IMR-90 (cell line): ENCODE data around the gene FLT3. TPM values are rescaled to one million over a fixed set of nuclear protein-coding genes. Genes with fewer than 3 reads are reported as not detected.

ENCODE experiments used
- ATAC-seq: fragments of 200-7000 bp; cut with Tn5 transposase; 2 replicates; pipeline ENCODE4 v1.9.1; 2020; ENCODE audit warnings: low read depth, mild to moderate bottlenecking, moderate library complexity
- BruUV-seq: library from RNA; stranded (reverse); fragments of 400-500 nt; replicated peaks from 2 replicates; lab custom pipeline; 2021; lab: Mats Ljungman, UMichigan
- CTCF ChIA-PET: fragments of 300-600 bp; formaldehyde crosslinking; extraction: SDS; loops from one replicate; lab custom pipeline; 2021; ENCODE audit warnings: antibody characterized with exemption; lab: Yijun Ruan, JAX
- POLR2A ChIA-PET: fragments of 300-600 bp; sonication (Branson Sonifier 250); formaldehyde crosslinking; loops from one replicate; lab custom pipeline; 2022; ENCODE audit warnings: antibody characterized with exemption; ENCODE audit not compliant: unreplicated experiment; lab: Charles Lee
- DNase-seq: peaks from one replicate; pipeline ENCODE4 v3.0.0; 2013
- H2AFZ ChIP-seq: replicated peaks from 2 replicates; pipeline ENCODE3; 2013; ENCODE audit warnings: low read length, mild to moderate bottlenecking; ENCODE audit not compliant: poor library complexity
- H2AK5ac ChIP-seq: 2 replicates; pipeline ENCODE4 v1.6.1; 2013; ENCODE audit warnings: low read depth, low read length, inconsistent platforms
- H2AK9ac ChIP-seq: replicated peaks from 2 replicates; pipeline ENCODE3; 2013; ENCODE audit warnings: mild to moderate bottlenecking, low read depth, low read length, moderate library complexity; ENCODE audit not compliant: poor library complexity
- H2BK120ac ChIP-seq: 2 replicates; pipeline ENCODE4 v1.6.1; 2013; ENCODE audit warnings: low read depth, low read length, inconsistent platforms
- H2BK15ac ChIP-seq: 3 replicates; pipeline ENCODE4 v1.6.1; 2013; ENCODE audit warnings: low read depth, low read length, inconsistent platforms
- H2BK20ac ChIP-seq: 2 replicates; pipeline ENCODE4 v1.6.1; 2013; ENCODE audit warnings: low read depth, mild to moderate bottlenecking, inconsistent platforms, low read length, moderate library complexity
- H2BK5ac ChIP-seq: 2 replicates; pipeline ENCODE4 v1.6.1; 2013; ENCODE audit warnings: mild to moderate bottlenecking, low read depth, low read length, inconsistent platforms; ENCODE audit not compliant: poor library complexity, severe bottlenecking
- H3K14ac ChIP-seq: replicated peaks from 2 replicates; pipeline ENCODE4 v1.6.1; 2013; ENCODE audit warnings: low read depth, low read length, inconsistent platforms
- H3K18ac ChIP-seq: 2 replicates; pipeline ENCODE4 v1.6.1; 2013; ENCODE audit warnings: low read depth, low read length, control low read depth
- H3K23ac ChIP-seq: 2 replicates; pipeline ENCODE4 v1.6.1; 2013; ENCODE audit warnings: low read depth, low read length, inconsistent platforms
- H3K27ac ChIP-seq: 2 replicates; pipeline ENCODE4 v1.5.1; 2013; ENCODE audit warnings: mild to moderate bottlenecking, control low read depth, low read length; ENCODE audit not compliant: insufficient read depth
- H3K27me3 ChIP-seq: 2 replicates; pipeline ENCODE4 v1.6.1; 2013; ENCODE audit warnings: low read length; ENCODE audit not compliant: control insufficient read depth, insufficient read depth
- H3K36me3 ChIP-seq: 2 replicates; pipeline ENCODE4 v1.6.1; 2013; ENCODE audit warnings: low read length, mixed read lengths; ENCODE audit not compliant: control insufficient read depth, insufficient read depth
- H3K4ac ChIP-seq: 2 replicates; pipeline ENCODE4 v1.6.1; 2013; ENCODE audit warnings: low read depth, low read length, inconsistent platforms
- H3K4me1 ChIP-seq: 2 replicates; pipeline ENCODE4 v1.6.1; 2013; ENCODE audit warnings: low read length, mixed read lengths; ENCODE audit not compliant: control insufficient read depth, insufficient read depth
- H3K4me2 ChIP-seq: 2 replicates; pipeline ENCODE4 v1.6.1; 2013; ENCODE audit warnings: low read depth, mild to moderate bottlenecking, control low read depth, low read length, moderate library complexity
- H3K4me3 ChIP-seq: 2 replicates; pipeline ENCODE4 v1.5.1; 2013; ENCODE audit warnings: low read depth, mild to moderate bottlenecking, control low read depth, low read length, moderate library complexity; ENCODE audit not compliant: insufficient read depth
- H3K56ac ChIP-seq: 2 replicates; pipeline ENCODE4 v1.6.1; 2013; ENCODE audit warnings: low read length, inconsistent platforms; ENCODE audit not compliant: insufficient read depth; ENCODE audit errors: extremely low read depth
- H3K79me1 ChIP-seq, 2 experiments: 2 replicates each; pipeline ENCODE4 v1.6.1; 2013; ENCODE audit warnings: low read length in 2 of 2, inconsistent platforms in 1 of 2, low read depth in 1 of 2
- H3K9ac ChIP-seq: 2 replicates; pipeline ENCODE4 v1.6.1; 2013; ENCODE audit warnings: low read depth, low read length, control low read depth
- H3K9me1 ChIP-seq: 2 replicates; pipeline ENCODE4 v1.6.1; 2013; ENCODE audit warnings: low read length, inconsistent platforms; ENCODE audit not compliant: insufficient read depth
- H3K9me3 ChIP-seq: 2 replicates; pipeline ENCODE4 v1.6.1; 2013; ENCODE audit warnings: low read length; ENCODE audit not compliant: control insufficient read depth, insufficient read depth
- H4K20me1 ChIP-seq: 2 replicates; pipeline ENCODE4 v1.6.1; 2013; ENCODE audit warnings: low read length, inconsistent platforms; ENCODE audit not compliant: insufficient read depth
- H4K5ac ChIP-seq: 2 replicates; pipeline ENCODE4 v1.6.1; 2013; ENCODE audit warnings: mild to moderate bottlenecking, low read depth, low read length, control low read depth
- H4K8ac ChIP-seq, 2 experiments: 2 replicates each; pipeline ENCODE4 v1.6.1; 2013; ENCODE audit warnings: low read depth in 2 of 2, low read length in 2 of 2, control low read depth in 1 of 2, inconsistent platforms in 1 of 2
- H4K91ac ChIP-seq: 2 replicates; pipeline ENCODE4 v1.6.1; 2013; ENCODE audit warnings: low read depth, low read length, inconsistent platforms; ENCODE audit not compliant: insufficient read depth
- BHLHE40 ChIP-seq: fragments of 150-350 bp; IDR thresholded peaks from 2 replicates; pipeline ENCODE4 v1.6.1; 2016; ENCODE audit warnings: mild to moderate bottlenecking, low read depth, low read length
- CEBPB ChIP-seq: IDR thresholded peaks from 2 replicates; pipeline ENCODE4 v1.6.1; 2012; ENCODE audit warnings: low read depth, low read length, improper control_type of control experiment
- MAZ ChIP-seq: IDR thresholded peaks from 2 replicates; pipeline ENCODE4 v1.6.1; 2012; ENCODE audit warnings: low read depth, mild to moderate bottlenecking, low read length, improper control_type of control experiment, moderate library complexity, borderline replicate concordance
- MXI1 ChIP-seq: IDR thresholded peaks from 2 replicates; pipeline ENCODE4 v1.6.1; 2012; ENCODE audit warnings: low read depth, mild to moderate bottlenecking, low read length, moderate library complexity, borderline replicate concordance
- POLR2A ChIP-seq: IDR thresholded peaks from 2 replicates; pipeline ENCODE4 v1.6.1; 2012; ENCODE audit warnings: mild to moderate bottlenecking, low read depth, low read length
- RAD21 ChIP-seq: IDR thresholded peaks from 2 replicates; pipeline ENCODE4 v1.6.1; 2012; ENCODE audit warnings: low read length, improper control_type of control experiment
- WGBS, 2 experiments: methylation state at CpG; one replicate each; pipeline versions ENCODE4 v1.1.5 to v1.1.7; 2013; ENCODE audit warnings: missing lambda C conversion rate in 2 of 2; ENCODE audit not compliant: insufficient read length in 1 of 2; ENCODE audit errors: extremely low coverage in 2 of 2; 5-methylcytosine and 5-hydroxymethylcytosine counted together
- dilution Hi-C: fragments of 300-500 bp; cut with HindIII; formaldehyde crosslinking; loops from one replicate; pipeline ENCODE4 v1.14.3; 2018; ENCODE audit warnings: low sequenced_read_pairs; ENCODE audit not compliant: unreplicated experiment
- in situ Hi-C: fragments of 300-500 bp; cut with MboI; formaldehyde crosslinking; loops from 3 replicates; pipeline ENCODE4 v1.14.3; 2019; ENCODE audit warnings: low sequenced_read_pairs, inconsistent platforms, mixed read lengths
- intact Hi-C: fragments of 100-400 bp; cut with micrococcal nuclease; formaldehyde crosslinking; loops from 2 replicates; pipeline ENCODE4 v1.10.0; 2022
- polyA plus RNA-seq, 3 experiments: library from polyadenylated mRNA; depleted of rRNA; stranded (reverse); fragments of >200 nt; gene quantifications; 2 replicates each; pipeline ENCODE4 v1.2.3, GENCODE V29; 2012; ENCODE audit warnings: low replicate concordance in 1 of 3
- total RNA-seq: library from RNA; depleted of rRNA; stranded (reverse); fragments of >200 nt; gene quantifications from 2 replicates; pipeline ENCODE4 v1.2.3, GENCODE V29; 2012
- TF ChIP-seq, protein P1 (sequence below): fragments of 150-350 bp; IDR thresholded peaks from 2 replicates; pipeline ENCODE4 v1.6.1; 2016; ENCODE audit warnings: low read depth, mild to moderate bottlenecking, low read length, moderate library complexity, borderline replicate concordance

The FLT3 gene
- total and polyA plus RNA-seq, 2 of the 4 experiments (the other 2 are of a cell fraction) = not detected

GRCh38 chr13:28138756-28139470 lies 38.5 kb upstream of the FLT3 start:
- peak; percentile 91 for DNase-seq
- H2AK5ac ChIP-seq = no peak overlapping the region
- BruUV-seq = no TSS peak

More at GRCh38 chr13:28138756-28139470, 38.5 kb upstream of the FLT3 start:
- H3K9me3 ChIP-seq = no peaks in the 10 kb centered on the region
- H2BK120ac ChIP-seq = peak overlapping the region; percentile 8; the same call in 1 of the 2 replicates
- no peak overlapping the region for H4K5ac ChIP-seq
- H4K91ac ChIP-seq = peak overlapping the region; percentile 52; the same call in 1 of the 2 replicates
- H3K18ac ChIP-seq = peak overlapping the region; percentile 23; the same call in 1 of the 2 replicates
- peaks cover 46% of the 10 kb centered on the region for H4K20me1 ChIP-seq
- H3K27ac ChIP-seq = peak overlapping the region; percentile 96
- peak overlapping the region; percentile 74 for H3K4ac ChIP-seq
- H3K36me3 ChIP-seq = no peaks in the 10 kb centered on the region
- peak overlapping the region; percentile 87 for H3K9ac ChIP-seq
- ChIA-PET POLR2A (interaction anchor here (0.6 to 1.0 kb wide), 2 partner anchors 127 to 1735 kb away, joined by 3 to 5 read pairs; no protein-coding TSS in a partner anchor), CTCF (no interaction called here)
- H3K4me3 ChIP-seq = peak overlapping the region; percentile 81
- peak overlapping the region; percentile 71 for H2BK5ac ChIP-seq
- 0% methylated on average over 15 of the region's 60 CpGs; no CpG with 5 or more reads in 1 of the 2 experiments for WGBS, 2 experiments
- intact Hi-C loops (loop anchor here (1.0 to 5.0 kb wide), 5 partner anchors 142 to 520 kb away; partner anchors contain the start of gene POMP), dilution Hi-C loops (no loop called here), in situ Hi-C loops (no loop called here)
- TF ChIP-seq MXI1 (peak; percentile 93; the same call in 1 of the 2 replicates), MAZ (peak; percentile 68; the same call in 1 of the 2 replicates), POLR2A (peak; percentile 82), CEBPB (no peak), RAD21 (no peak), BHLHE40 (no peak)
- TF ChIP-seq, protein P1, sequence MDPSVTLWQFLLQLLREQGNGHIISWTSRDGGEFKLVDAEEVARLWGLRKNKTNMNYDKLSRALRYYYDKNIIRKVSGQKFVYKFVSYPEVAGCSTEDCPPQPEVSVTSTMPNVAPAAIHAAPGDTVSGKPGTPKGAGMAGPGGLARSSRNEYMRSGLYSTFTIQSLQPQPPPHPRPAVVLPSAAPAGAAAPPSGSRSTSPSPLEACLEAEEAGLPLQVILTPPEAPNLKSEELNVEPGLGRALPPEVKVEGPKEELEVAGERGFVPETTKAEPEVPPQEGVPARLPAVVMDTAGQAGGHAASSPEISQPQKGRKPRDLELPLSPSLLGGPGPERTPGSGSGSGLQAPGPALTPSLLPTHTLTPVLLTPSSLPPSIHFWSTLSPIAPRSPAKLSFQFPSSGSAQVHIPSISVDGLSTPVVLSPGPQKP = no peak
- no peak overlapping the region for H3K23ac ChIP-seq
- peak overlapping the region; percentile 97 for H3K4me2 ChIP-seq
- H2BK15ac ChIP-seq = no peak overlapping the region
- peak overlapping the region; percentile 78 to 86; a peak in 2 of 4 replicates for H4K8ac ChIP-seq
- peaks cover 5% of the 10 kb centered on the region for H3K4me1 ChIP-seq
- peak overlapping the region; percentile 93 for H2AFZ ChIP-seq
- peak overlapping the region; percentile 87 for H3K14ac ChIP-seq
- peak overlapping the region; percentile 97 for H2AK9ac ChIP-seq
- H3K27me3 ChIP-seq = no peaks in the 10 kb centered on the region
- peaks cover 3% of the 10 kb centered on the region; the same call in 1 of the 2 replicates for H3K9me1 ChIP-seq
- peaks cover 13 to 57% of the 10 kb centered on the region in 2 experiments for H3K79me1 ChIP-seq
- ATAC-seq = peak; percentile 69
- H2BK20ac ChIP-seq = no peak overlapping the region
- peak overlapping the region; percentile 53; the same call in 1 of the 2 replicates for H3K56ac ChIP-seq
